Common myeloid progenitor, CD34-positive (primary cell): ENCODE measurements around the gene PTGDR.

Experiments
- CTCF ChIA-PET: fragments of 350-600 bp; sonication (Branson Sonifier 250); formaldehyde crosslinking; loops from one replicate; lab custom pipeline; 2021; ENCODE audit warnings: antibody characterized with exemption; lab: Charles Lee
- POLR2A ChIA-PET: fragments of 350-600 bp; sonication (Branson Sonifier 250); formaldehyde crosslinking; loops from one replicate; lab custom pipeline; 2021; ENCODE audit warnings: antibody characterized with exemption; lab: Charles Lee
- DNase-seq, 3 donors: peaks; one replicate each; pipeline versions ENCODE4 v3.0.0 to v3.0.0-alpha.2; 2013
- H3K27ac ChIP-seq, 2 experiments: 1 replicate in 1 of 2; 2 replicates in 1 of 2; pipeline ENCODE4 v1.7.0; 2013; ENCODE audit warnings: inconsistent platforms in 2 of 2, low read length in 2 of 2, mild to moderate bottlenecking in 2 of 2, low read depth in 1 of 2, moderate library complexity in 1 of 2; ENCODE audit not compliant: severe bottlenecking in 2 of 2, insufficient read depth in 1 of 2, poor library complexity in 1 of 2
- H3K27me3 ChIP-seq, 5 experiments: replicated peaks in 2 of 5; 1 replicate in 3 of 5; 2 replicates in 2 of 5; pipeline versions ENCODE4 v1.6.1 to v1.7.0; 2013; ENCODE audit warnings: low read length in 4 of 5, mild to moderate bottlenecking in 2 of 5, moderate library complexity in 2 of 5, inconsistent platforms in 1 of 5; ENCODE audit not compliant: insufficient read depth in 5 of 5, control insufficient read depth in 4 of 5
- H3K36me3 ChIP-seq, 4 experiments: 1 replicate in 2 of 4; 2 replicates in 2 of 4; pipeline versions ENCODE4 v1.6.1 to v1.7.0; 2013; ENCODE audit warnings: low read length in 3 of 4, control low read depth in 1 of 4, mild to moderate bottlenecking in 1 of 4; ENCODE audit not compliant: control insufficient read depth in 4 of 4, insufficient read depth in 4 of 4
- H3K4me1 ChIP-seq, 4 experiments: 1 replicate in 3 of 4; 2 replicates in 1 of 4; pipeline versions ENCODE4 v1.6.1 to v1.7.1; 2013; ENCODE audit warnings: low read length in 3 of 4, mild to moderate bottlenecking in 3 of 4, control low read depth in 1 of 4, inconsistent platforms in 1 of 4, moderate library complexity in 1 of 4; ENCODE audit not compliant: control insufficient read depth in 4 of 4, insufficient read depth in 4 of 4; ENCODE audit errors: control extremely low read depth in 1 of 4
- H3K4me3 ChIP-seq, 7 experiments: 1 replicate in 4 of 7; 2 replicates in 3 of 7; pipeline versions ENCODE4 v1.5.1 to v1.7.0; 2013; ENCODE audit warnings: mild to moderate bottlenecking in 7 of 7, low read length in 6 of 7, moderate library complexity in 6 of 7, inconsistent platforms in 2 of 7, low read depth in 2 of 7, control low read depth in 1 of 7; ENCODE audit not compliant: insufficient read depth in 4 of 7, control insufficient read depth in 1 of 7; ENCODE audit errors: extremely low read depth in 1 of 7
- H3K9me3 ChIP-seq, 5 experiments: 1 replicate in 4 of 5; 2 replicates in 1 of 5; pipeline versions ENCODE4 v1.6.1 to v1.7.1; 2013; ENCODE audit warnings: low read length in 4 of 5, mild to moderate bottlenecking in 2 of 5, inconsistent platforms in 1 of 5, low read depth in 1 of 5, moderate library complexity in 1 of 5; ENCODE audit not compliant: control insufficient read depth in 4 of 5, insufficient read depth in 2 of 5; ENCODE audit errors: control extremely low read depth in 1 of 5
- WGBS: methylation state at CpG from one replicate; pipeline ENCODE4 v1.1.5; 2013; ENCODE audit not compliant: insufficient coverage; 5-methylcytosine and 5-hydroxymethylcytosine counted together

Gene PTGDR

DNA sequence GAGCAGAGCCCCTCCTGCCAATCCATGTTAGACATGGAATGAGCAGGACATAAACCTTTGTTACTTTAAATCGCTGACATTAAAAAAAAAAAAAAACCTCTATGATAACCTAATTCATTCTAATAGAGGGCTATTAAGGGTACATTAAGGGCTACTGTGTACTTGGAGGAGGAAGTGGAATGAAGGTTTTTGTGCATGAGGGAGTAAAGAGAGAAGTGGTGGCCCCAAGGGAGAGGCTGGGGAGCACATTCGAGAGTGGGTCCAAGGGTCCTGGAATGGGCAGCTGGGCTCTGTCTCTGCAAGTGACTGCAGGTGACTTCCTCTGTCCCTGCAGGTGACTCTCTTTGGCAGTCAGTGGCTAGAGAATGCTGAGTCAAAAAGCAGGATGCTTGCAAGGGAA lies 32.1 kb upstream of the PTGDR start:
- Histone ChIP-seq H3K4me3 (no peak overlapping the region), H3K4me1 (peaks cover 5 to 18% (median 12%) of the 10 kb centered on the region in 4 experiments), H3K9me3 (no peaks in the 10 kb centered on the region), H3K27me3 (no peaks in the 10 kb centered on the region), H3K36me3 (no peaks in the 10 kb centered on the region), H3K27ac (no peak overlapping the region)
- CTCF ChIA-PET, result no interaction called here
- WGBS, result no CpG with 5 or more reads among the region's 2 CpGs
- POLR2A ChIA-PET, result no interaction called here
- DNase-seq, result no peak

DNA sequence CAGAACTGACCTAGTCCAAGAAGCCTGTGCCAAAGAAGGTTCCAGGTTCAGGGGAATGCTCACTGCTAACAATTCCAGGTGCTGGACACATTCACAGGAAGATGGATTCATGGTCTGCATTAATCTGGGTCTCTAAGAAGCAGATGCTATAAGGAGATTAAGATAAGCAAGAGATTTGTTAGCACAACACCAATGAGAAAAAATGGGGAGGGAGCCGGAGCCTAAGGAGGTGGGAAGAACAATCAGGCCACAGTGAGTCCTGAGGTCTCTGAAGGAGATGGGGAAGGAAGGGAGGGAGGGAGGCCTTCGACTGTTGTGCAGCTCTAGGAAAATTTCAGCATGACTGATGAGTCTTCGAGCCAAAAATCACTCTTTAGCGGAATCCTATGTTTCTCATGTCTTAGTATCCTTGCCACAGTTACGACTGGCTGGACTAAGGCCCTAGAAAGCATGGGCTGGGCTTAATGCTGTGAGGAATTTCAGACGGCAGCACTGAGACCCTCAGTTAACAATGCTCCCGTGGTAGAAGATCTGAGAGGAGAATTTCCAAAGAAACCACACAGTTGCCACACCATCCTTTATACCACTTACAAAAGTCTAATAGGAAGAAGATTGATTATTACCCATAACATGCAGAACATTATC lies 31.5 kb upstream of the PTGDR start:
- ChIA-PET CTCF (interaction anchor here (1.0 kb wide), 1 partner anchor 52 kb away, joined by 3 read pairs; no protein-coding TSS in a partner anchor), POLR2A (no interaction called here)
- Histone ChIP-seq H3K27me3 (no peaks in the 10 kb centered on the region), H3K9me3 (no peaks in the 10 kb centered on the region), H3K27ac (no peak overlapping the region), H3K4me3 (no peak overlapping the region), H3K36me3 (no peaks in the 10 kb centered on the region), H3K4me1 (peaks cover 5 to 17% (median 12%) of the 10 kb centered on the region in 4 experiments)
- DNase-seq, result no peak
- 78% methylated on average over 5 of the region's 7 CpGs for WGBS

DNA sequence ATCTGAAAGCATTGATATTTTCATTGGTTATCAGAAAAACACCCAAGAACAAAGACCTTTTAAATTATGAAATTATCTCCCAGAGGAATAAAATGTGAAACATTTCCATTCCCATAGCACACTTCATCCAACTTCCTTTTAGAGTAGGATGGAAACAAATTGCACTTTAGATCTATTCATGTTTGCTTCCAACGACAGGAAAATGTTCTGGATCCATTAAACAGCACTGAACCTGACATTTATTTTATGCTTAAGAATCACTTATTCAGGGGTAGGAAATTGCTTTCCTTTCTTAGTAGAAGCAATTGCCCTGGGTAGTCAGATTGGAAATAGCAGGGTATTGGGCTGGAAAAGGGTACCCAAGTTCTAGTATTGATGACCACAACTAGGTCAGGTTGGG lies 28.8 kb upstream of the PTGDR start:
- no peak for DNase-seq
- Histone ChIP-seq H3K27me3 (no peaks in the 10 kb centered on the region), H3K9me3 (no peaks in the 10 kb centered on the region), H3K36me3 (no peaks in the 10 kb centered on the region), H3K27ac (no peak overlapping the region), H3K4me1 (peaks cover 5 to 17% (median 12%) of the 10 kb centered on the region in 4 experiments), H3K4me3 (no peak overlapping the region)
- WGBS, result no CpG with 5 or more reads among the region's 1 CpG
- POLR2A ChIA-PET, result no interaction called here
- CTCF ChIA-PET, result interaction anchor here (1.2 kb wide), 1 partner anchor 9 kb away, joined by 3 read pairs; no protein-coding TSS in a partner anchor

DNA sequence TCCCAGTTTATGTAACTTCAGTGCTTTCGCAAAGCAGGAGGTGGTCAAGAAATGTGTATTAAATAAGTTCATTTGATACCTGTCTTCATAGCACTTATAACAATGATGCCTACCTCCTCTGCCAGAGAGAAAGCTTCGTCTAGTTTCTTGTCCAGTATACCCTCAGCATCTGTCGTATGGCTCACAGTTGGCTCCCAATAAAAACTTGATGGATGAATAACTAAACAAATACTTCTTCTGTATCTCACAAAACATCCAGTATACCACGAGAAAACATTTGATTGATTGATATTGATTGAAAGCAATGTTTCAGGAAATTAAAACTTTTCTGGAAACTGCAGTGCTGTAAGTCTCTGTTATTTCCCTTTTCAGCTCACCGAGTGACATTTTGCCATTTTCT lies 26.9 kb upstream of the PTGDR start:
- Histone ChIP-seq H3K27me3 (no peaks in the 10 kb centered on the region), H3K27ac (no peak overlapping the region), H3K4me1 (peaks cover 0 to 4% (median 2%) of the 10 kb centered on the region in 4 experiments), H3K9me3 (no peaks in the 10 kb centered on the region), H3K4me3 (no peak overlapping the region), H3K36me3 (no peaks in the 10 kb centered on the region)
- no peak for DNase-seq
- ChIA-PET CTCF (interaction anchor here (1.1 kb wide), 1 partner anchor 9 kb away, joined by 3 read pairs; no protein-coding TSS in a partner anchor), POLR2A (no interaction called here)
- 100% methylated on average over 1 of the region's 5 CpGs for WGBS

DNA sequence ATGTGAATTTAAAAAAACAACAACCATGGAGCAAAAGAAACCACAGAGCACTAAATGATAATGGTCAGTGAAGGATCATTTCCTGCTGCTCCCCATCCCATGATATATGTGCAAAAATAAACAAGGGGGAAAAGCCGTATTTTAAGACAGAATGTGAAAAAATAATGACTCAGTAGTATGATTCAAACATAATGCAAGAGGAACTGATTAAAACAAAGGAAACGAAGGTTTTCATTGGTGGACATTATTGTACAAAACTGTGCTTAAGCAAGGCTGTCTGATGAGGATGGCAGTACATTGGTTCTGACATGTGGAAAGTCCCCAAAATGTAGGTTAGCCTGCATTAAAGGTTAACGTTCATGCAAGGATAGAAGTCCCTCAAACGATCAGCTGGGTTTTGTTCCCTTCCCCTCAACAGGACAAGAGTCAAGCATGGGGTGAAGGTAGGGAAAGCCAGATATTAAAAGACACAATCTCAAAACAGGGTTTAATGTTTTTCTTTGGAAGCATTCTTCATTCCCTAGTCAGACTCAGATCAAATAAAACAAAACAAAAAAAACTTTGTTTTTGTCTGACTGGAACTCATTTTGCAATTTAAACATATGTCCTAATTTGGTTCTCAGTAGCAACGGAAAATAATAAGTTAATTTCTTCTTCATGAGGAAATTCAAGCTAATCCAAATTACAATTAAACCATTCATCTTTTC lies 26.3 kb upstream of the PTGDR start:
- no peak overlapping the region for H3K27ac ChIP-seq
- H3K9me3 ChIP-seq, result no peaks in the 10 kb centered on the region
- no peaks in the 10 kb centered on the region for H3K36me3 ChIP-seq
- H3K27me3 ChIP-seq, result no peaks in the 10 kb centered on the region
- DNase-seq, result no peak
- WGBS, result 100% methylated on average over 3 of the region's 5 CpGs
- no peak overlapping the region for H3K4me3 ChIP-seq
- no peaks in the 10 kb centered on the region for H3K4me1 ChIP-seq
- POLR2A ChIA-PET, result no interaction called here
- CTCF ChIA-PET, result interaction anchor here (1.1 kb wide), 1 partner anchor 8 kb away, joined by 3 read pairs; no protein-coding TSS in a partner anchor

DNA sequence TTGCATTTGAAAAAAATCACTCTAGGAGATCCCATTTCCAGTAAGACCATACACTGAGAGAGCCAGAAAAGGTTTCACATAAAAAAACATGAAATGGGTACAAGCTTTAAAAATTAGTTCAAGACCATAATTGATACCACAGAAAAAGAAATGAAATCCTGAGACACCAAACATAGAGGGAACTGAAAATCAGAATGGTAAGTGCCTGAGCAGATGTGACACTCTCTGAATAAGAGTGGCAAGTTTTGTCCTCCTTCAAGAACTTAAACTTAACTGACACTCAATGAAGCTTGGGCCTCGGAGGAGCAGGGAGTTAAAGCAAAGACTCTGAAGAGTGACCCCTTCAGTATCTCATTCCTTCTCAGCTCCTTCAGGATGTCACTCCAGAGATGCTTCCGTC lies 23.2 kb upstream of the PTGDR start:
- peaks cover 0 to 3% (median 0%) of the 10 kb centered on the region in 5 experiments for H3K9me3 ChIP-seq
- DNase-seq, result no peak
- no peak overlapping the region for H3K27ac ChIP-seq
- H3K4me3 ChIP-seq, result no peak overlapping the region
- CTCF ChIA-PET, result interaction anchor here (1.0 to 1.7 kb wide), 3 partner anchors 11 to 72 kb away, joined by 3 to 5 read pairs (median 3); no protein-coding TSS in a partner anchor
- WGBS, result 88% methylated on average over 2 of the region's 2 CpGs
- no peaks in the 10 kb centered on the region for H3K36me3 ChIP-seq
- no peaks in the 10 kb centered on the region for H3K4me1 ChIP-seq
- no peaks in the 10 kb centered on the region for H3K27me3 ChIP-seq
- POLR2A ChIA-PET, result no interaction called here

DNA sequence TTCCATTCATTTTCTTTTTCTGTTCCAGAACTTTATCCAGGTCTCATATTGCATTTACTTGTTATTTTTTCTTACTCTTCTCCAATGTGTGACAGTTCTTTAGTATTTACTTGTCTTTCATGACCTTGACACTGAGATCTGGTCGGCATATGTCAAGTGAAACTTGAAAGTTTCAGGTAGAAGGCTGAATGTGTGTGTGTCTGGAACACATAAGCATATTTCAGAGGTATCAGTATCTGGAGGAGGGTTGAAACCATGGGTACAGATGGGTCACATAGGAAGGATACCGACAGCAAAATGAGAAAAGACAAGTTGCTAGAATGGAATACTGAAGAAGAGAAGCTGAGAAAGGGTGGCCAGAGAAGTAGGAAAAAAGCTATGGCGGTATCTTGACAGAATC lies 22.5 kb upstream of the PTGDR start:
- CTCF ChIA-PET, result interaction anchor here (1.0 to 1.7 kb wide), 3 partner anchors 20 to 73 kb away, joined by 3 read pairs; no protein-coding TSS in a partner anchor

More for the DNA sequence above, 22.5 kb upstream of the PTGDR start:
- POLR2A ChIA-PET, result no interaction called here
- no peak overlapping the region for H3K4me3 ChIP-seq
- no peak overlapping the region for H3K27ac ChIP-seq
- no peak for DNase-seq
- no peaks in the 10 kb centered on the region for H3K36me3 ChIP-seq
- no peaks in the 10 kb centered on the region for H3K4me1 ChIP-seq
- H3K9me3 ChIP-seq, result peaks cover 0 to 3% (median 0%) of the 10 kb centered on the region in 5 experiments
- 87% methylated on average over 2 of the region's 3 CpGs for WGBS
- no peaks in the 10 kb centered on the region for H3K27me3 ChIP-seq
